IPS DF 4.7 (cell line): ENCODE measurements around the gene KRTAP22-1.

Experiments used
- DNase-seq: peaks from one replicate; pipeline ENCODE4 v3.0.0-alpha.2; 2013; ENCODE audit warnings: low spot score; ENCODE audit errors: extremely low read depth

Gene KRTAP22-1

DNA sequence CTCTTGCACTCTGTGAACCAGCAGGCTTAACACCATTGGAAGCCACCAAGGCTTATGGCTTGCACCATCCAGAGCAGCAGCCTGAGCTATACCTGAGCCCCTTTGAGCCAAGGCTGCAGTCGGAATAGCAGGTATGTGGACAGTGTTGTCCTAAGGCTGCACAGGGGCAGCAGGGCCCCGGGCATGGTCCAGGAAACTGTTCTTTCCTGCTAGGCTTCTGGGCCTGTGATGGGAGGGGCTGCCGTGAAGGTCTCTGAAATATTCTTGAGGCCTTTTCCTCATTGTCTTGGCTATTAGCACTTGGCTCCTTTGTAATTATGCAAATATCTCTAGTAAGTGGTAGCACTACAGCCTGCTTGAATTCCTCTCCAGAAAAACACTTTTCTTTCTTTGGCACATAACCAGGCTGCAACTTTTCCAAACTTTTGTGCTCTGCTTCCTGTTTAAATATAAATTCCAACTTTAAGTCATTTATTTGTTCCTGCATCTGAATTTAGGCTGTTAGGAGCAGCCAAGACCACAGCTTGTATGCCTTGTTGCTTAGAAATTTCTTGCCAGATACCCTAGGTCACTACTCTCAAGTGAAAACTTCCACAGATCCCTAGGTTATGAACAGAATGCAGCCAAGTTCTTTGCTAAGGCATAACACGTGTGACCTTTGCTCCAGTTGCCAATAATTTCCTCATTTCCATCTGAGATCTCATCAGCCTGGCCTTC lies 24.7 kb downstream of the KRTAP22-1 start:
- DNase-seq: no peak

DNA sequence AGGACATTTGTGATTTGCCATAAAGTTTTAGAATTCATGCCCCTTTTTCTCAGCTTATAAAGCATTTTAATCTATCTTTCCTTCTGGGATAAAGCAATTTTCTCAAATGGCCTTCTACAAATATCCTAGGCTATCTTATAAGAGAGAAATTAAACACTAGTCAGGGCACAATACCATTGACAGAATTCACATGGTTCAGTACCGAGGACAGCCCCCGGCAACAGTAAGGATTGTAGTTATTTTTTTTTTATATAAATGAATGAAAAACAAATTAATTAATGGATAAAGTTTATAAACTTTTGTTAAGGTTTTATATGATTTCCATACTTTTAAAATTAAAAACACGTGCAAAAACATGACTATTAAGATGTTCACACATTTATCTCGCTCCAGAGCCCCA lies 27.2 kb downstream of the KRTAP22-1 start:
- no peak for DNase-seq

DNA sequence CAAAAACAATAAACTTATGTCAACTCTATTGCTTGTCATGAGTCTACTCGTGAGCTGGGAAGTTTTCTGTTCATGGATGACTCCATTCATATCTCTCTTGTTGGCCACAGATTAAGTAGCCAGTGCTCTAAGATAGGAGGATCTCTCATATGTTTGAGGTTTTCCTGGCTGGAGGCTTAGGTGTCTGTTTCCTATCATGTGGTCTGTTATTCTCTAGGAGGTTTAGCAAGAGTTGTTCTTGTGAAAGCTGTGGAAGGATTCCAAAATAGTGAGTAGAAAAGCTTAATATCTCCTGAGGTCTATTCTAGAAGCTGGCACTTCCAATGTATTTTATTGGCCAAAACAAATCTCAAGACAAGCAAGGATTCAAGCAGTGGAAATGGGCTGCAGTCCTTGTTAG lies 28.3 kb downstream of the KRTAP22-1 start:
- no peak for DNase-seq

DNA sequence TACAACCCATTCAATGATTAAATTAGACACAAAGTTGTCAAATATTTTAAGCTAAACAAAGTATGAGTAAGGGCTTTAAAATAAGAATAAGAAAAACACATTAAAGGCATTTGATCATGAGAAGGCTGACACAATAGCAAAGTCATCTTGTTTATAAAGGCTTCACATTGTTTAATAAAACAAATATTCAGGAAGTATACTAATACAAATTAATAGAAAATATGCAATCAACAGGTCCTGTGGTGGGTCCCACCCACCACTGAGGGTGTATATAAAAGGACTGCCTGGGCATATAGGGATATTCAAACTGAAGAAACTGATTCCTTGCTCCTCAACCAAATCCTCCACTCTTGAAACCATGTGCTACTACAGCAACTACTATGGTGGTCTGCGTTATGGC lies 34.0 kb downstream of the KRTAP22-1 start, which contains the start of gene KRTAP20-2:
Gene KRTAP20-2, plus strand, starts transcription at position 301 of the 400 bp plus-strand sequence. Its CDS starts 58 bp downstream, at position 359.
- no peak for DNase-seq

DNA sequence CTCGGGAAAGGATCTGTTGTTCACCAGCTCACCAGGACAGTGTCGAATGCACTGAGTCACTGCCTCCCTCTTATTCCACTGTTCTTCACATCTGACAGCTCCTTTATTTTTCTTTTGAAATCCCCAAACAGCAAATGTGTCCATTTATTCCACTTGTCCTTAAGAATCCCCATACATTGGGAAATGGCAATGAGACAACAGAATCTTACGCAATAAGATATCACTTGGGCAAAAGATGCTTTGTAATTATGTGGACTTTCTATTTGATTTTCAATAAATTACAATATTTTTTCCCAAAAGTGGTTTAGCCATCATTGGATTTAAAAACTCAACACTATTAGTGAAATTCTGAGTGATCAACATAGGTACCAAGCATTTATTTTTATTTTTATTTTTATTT lies 37.8 kb downstream of the KRTAP22-1 start:
- DNase-seq: no peak

DNA sequence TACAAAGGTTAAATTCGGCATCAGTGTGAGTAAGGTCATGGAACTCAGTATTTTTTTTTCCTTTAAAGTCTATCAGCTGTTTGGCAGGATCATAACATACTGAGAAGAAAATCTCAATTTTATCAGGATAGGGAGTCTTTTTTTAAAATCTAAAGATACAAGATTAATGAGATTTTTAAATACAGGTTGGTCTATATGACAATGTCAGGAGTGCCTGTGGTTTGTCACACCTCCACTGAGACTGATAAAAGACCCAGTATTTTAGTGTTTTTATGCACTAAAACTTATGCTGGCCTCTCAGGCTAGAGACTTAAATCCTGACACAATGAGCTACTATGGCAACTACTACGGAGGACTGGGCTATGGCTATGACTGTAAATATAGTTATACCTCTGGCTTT lies 41.7 kb downstream of the KRTAP22-1 start, which contains the start of gene KRTAP20-3:
Gene KRTAP20-3, plus strand, starts transcription at position 301 of the 400 bp plus-strand sequence.
- DNase-seq: no peak

DNA sequence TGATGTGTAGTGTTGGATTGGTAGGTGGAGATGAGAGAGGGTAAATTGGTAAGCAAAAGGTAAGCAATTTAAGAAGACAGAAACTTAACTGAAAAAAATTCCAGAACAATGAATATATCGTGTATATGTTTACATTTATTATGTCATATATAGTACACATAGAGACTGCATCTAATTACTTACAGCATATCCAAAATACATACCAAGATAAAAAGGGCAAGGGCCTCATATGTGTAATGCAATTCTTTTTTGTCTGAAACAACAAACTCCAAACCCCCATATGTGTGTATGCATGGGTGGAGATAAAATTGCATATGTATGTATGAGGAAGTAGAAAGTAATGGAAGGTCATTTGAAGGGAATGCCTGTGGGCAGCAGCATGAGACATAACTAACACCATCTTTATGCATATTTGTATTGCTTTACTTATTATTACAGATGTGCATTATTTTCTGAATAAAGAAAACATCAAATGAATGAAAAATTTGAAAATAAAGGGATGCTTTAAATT lies 46.1 kb downstream of the KRTAP22-1 start:
- DNase-seq: no peak
